PC-9 (cell line): Measurements from ENCODE around the gene ARHGAP24. TPM values are rescaled to one million over a fixed set of nuclear protein-coding genes. Genes with fewer than 3 reads are reported as not detected.

Source experiments
- BruUV-seq: library from RNA; stranded (reverse); fragments of 400-500 nt; replicated peaks from 2 replicates; lab custom pipeline; 2021; lab: Mats Ljungman, UMichigan
- CTCF ChIA-PET: fragments of 300-600 bp; sonication (Branson Sonifier 250); formaldehyde crosslinking; loops from one replicate; lab custom pipeline; 2022; ENCODE audit warnings: antibody characterized with exemption; lab: Charles Lee
- POLR2A ChIA-PET: fragments of 300-600 bp; sonication (Branson Sonifier 250); formaldehyde crosslinking; loops from one replicate; lab custom pipeline; 2022; ENCODE audit warnings: antibody characterized with exemption; ENCODE audit not compliant: unreplicated experiment; lab: Charles Lee
- DNase-seq, 2 experiments: peaks; one replicate each; pipeline versions ENCODE4 v3.0.0 to v3.0.0-alpha.2; 2015 to 2022; ENCODE audit warnings: mixed read lengths in 1 of 2
- H2AFZ ChIP-seq: fragments of 200-600 bp; sonication (generic); 2 replicates; pipeline ENCODE4 v1.8.1; 2017; ENCODE audit warnings: antibody characterized with exemption
- H3F3A ChIP-seq: fragments of 200-600 bp; sonication (generic); 2 replicates; pipeline ENCODE4 v1.8.1; 2017; ENCODE audit warnings: antibody characterized with exemption, mild to moderate bottlenecking, low read depth; ENCODE audit not compliant: insufficient read depth
- H3K27ac ChIP-seq: fragments of 200-600 bp; sonication (generic); 2 replicates; pipeline ENCODE4 v1.6.1; 2016; ENCODE audit warnings: mixed run types
- H3K27me3 ChIP-seq: fragments of 200-600 bp; sonication (generic); 2 replicates; pipeline ENCODE4 v1.6.1; 2016; ENCODE audit warnings: low read depth, mixed run types; ENCODE audit not compliant: insufficient read depth
- H3K36me3 ChIP-seq: fragments of 200-600 bp; sonication (generic); 2 replicates; pipeline ENCODE4 v1.6.1; 2016; ENCODE audit warnings: low read depth, mixed run types
- H3K4me1 ChIP-seq: fragments of 200-600 bp; sonication (generic); replicated peaks from 2 replicates; pipeline ENCODE4 v1.6.1; 2016; ENCODE audit warnings: mixed run types; ENCODE audit not compliant: insufficient read depth
- H3K4me2 ChIP-seq: fragments of 200-600 bp; sonication (generic); 2 replicates; pipeline ENCODE4 v1.6.1; 2017; ENCODE audit warnings: mixed run types
- H3K4me3 ChIP-seq: fragments of 200-600 bp; sonication (generic); 2 replicates; pipeline ENCODE4 v1.6.1; 2016; ENCODE audit warnings: mixed run types
- H3K79me2 ChIP-seq: fragments of 200-600 bp; sonication (generic); 2 replicates; pipeline ENCODE4 v1.6.1; 2017; ENCODE audit warnings: low read depth, mixed run types
- H3K9me2 ChIP-seq: fragments of 200-600 bp; sonication (generic); 2 replicates; pipeline ENCODE4 v1.8.1; 2017; ENCODE audit warnings: mild to moderate bottlenecking; ENCODE audit not compliant: insufficient read depth
- H3K9me3 ChIP-seq: fragments of 200-600 bp; sonication (generic); 2 replicates; pipeline ENCODE4 v1.8.1; 2016; ENCODE audit warnings: low read depth; ENCODE audit not compliant: insufficient read depth
- H4K20me1 ChIP-seq: fragments of 200-600 bp; sonication (generic); 2 replicates; pipeline ENCODE4 v1.8.1; 2017; ENCODE audit not compliant: insufficient read depth
- CTCF ChIP-seq: fragments of 200-600 bp; sonication (generic); conservative IDR thresholded peaks from 2 replicates; pipeline ENCODE4 v1.6.1; 2017; ENCODE audit warnings: mixed run types, antibody characterized with exemption, mild to moderate bottlenecking, moderate library complexity
- EZH2 ChIP-seq: fragments of 200-600 bp; sonication (generic); IDR thresholded peaks from 2 replicates; pipeline ENCODE4 v1.8.0; 2017; ENCODE audit warnings: antibody characterized with exemption, low read depth
- intact Hi-C: fragments of 100-400 bp; cut with micrococcal nuclease; formaldehyde crosslinking; loops from one replicate; pipeline ENCODE4 v1.10.0; 2022; ENCODE audit not compliant: unreplicated experiment
- total RNA-seq: library from RNA; stranded (reverse); gene quantifications from 2 replicates; pipeline ENCODE4 v1.2.3, GENCODE V29; 2021

The ARHGAP24 gene
- total RNA-seq, 1 experiment from 2014 or later = 2.2 TPM

GRCh38 chr4:85475631-85476233, 782 bp downstream of the ARHGAP24 start:
- Histone ChIP-seq H3K9me3 (no peaks in the 10 kb centered on the region), H2AFZ (no peak overlapping the region), H3K4me2 (peak overlapping the region; percentile 60), H3K27ac (no peak overlapping the region), H3K4me3 (peak overlapping the region; percentile 81; the same call in 1 of the 2 replicates), H3F3A (peaks cover 9% of the 10 kb centered on the region), H3K36me3 (no peaks in the 10 kb centered on the region), H3K79me2 (no peaks in the 10 kb centered on the region), H4K20me1 (no peaks in the 10 kb centered on the region), H3K4me1 (peaks cover 12% of the 10 kb centered on the region), H3K27me3 (no peaks in the 10 kb centered on the region), H3K9me2 (no peaks in the 10 kb centered on the region)
- CTCF ChIA-PET = interaction anchor here (0.6 kb wide), 1 partner anchor 556 kb away, joined by 5 read pairs; no protein-coding TSS in a partner anchor
- DNase-seq = no peak
- POLR2A ChIA-PET = interaction anchor here (1.2 kb wide), 1 partner anchor 22 kb away, joined by 5 read pairs; no protein-coding TSS in a partner anchor
- BruUV-seq = no TSS peak
- intact Hi-C loops = loop anchor here (2.0 to 10.0 kb wide), 3 partner anchors 23 to 1529 kb away; no protein-coding TSS in a partner anchor
- no peak for TF ChIP-seq CTCF
- TF ChIP-seq EZH2 = no peak

GRCh38 chr4:85476381-85476780, 1.4 kb downstream of the ARHGAP24 start:
- peaks cover 12% of the 10 kb centered on the region for H3K4me1 ChIP-seq
- no peak for DNase-seq
- intact Hi-C loops = loop anchor here (10.0 kb wide), 2 partner anchors 268 to 1528 kb away; no protein-coding TSS in a partner anchor
- POLR2A ChIA-PET = no interaction called here
- peak overlapping the region; percentile 26; the same call in 1 of the 2 replicates for H3K4me3 ChIP-seq
- BruUV-seq = no TSS peak
- no peaks in the 10 kb centered on the region for H3K27me3 ChIP-seq
- no peaks in the 10 kb centered on the region for H4K20me1 ChIP-seq
- TF ChIP-seq CTCF (no peak), EZH2 (no peak)
- CTCF ChIA-PET = no interaction called here
- H2AFZ ChIP-seq = no peak overlapping the region
- peak overlapping the region; percentile 60 for H3K4me2 ChIP-seq
- H3K9me2 ChIP-seq = no peaks in the 10 kb centered on the region
- peaks cover 9% of the 10 kb centered on the region for H3F3A ChIP-seq
- H3K36me3 ChIP-seq = no peaks in the 10 kb centered on the region
- no peak overlapping the region for H3K27ac ChIP-seq
- H3K9me3 ChIP-seq = no peaks in the 10 kb centered on the region
- H3K79me2 ChIP-seq = no peaks in the 10 kb centered on the region

- Histone ChIP-seq H4K20me1 (no peaks in the 10 kb centered on the region), H3K27ac (no peak overlapping the region), H3K27me3 (no peaks in the 10 kb centered on the region), H2AFZ (no peak overlapping the region), H3K4me2 (no peak overlapping the region), H3K9me2 (no peaks in the 10 kb centered on the region), H3K79me2 (no peaks in the 10 kb centered on the region), H3K36me3 (no peaks in the 10 kb centered on the region), H3K4me1 (peaks cover 12% of the 10 kb centered on the region), H3F3A (peaks cover 9% of the 10 kb centered on the region), H3K4me3 (no peak overlapping the region), H3K9me3 (no peaks in the 10 kb centered on the region)
- BruUV-seq = no TSS peak
- no peak for DNase-seq
- ChIA-PET CTCF (no interaction called here), POLR2A (no interaction called here)
- TF ChIP-seq CTCF (no peak), EZH2 (no peak)
- intact Hi-C loops = loop anchor here (10.0 kb wide), 2 partner anchors 267 to 1527 kb away; no protein-coding TSS in a partner anchor
These were observed 2.6 kb downstream of the ARHGAP24 start for GRCh38 chr4:85477534-85477933.
